IMR-90 (cell line): Measurements from ENCODE around the gene GPRIN2. TPM values are rescaled to one million over a fixed set of nuclear protein-coding genes. Genes with fewer than 3 reads are reported as not detected.
A peak's percentile ranks its signal among the peaks of the same experiment; 100 is the strongest.
"Not testable (repeated sequence)": the region's sequence is repeated elsewhere in the genome, so short reads cannot be mapped to it uniquely, and the experiment has no call there.

Experiments used
- ATAC-seq: fragments of 200-7000 bp; cut with Tn5 transposase; 2 replicates; pipeline ENCODE4 v1.9.1; 2020; ENCODE audit warnings: low read depth, mild to moderate bottlenecking, moderate library complexity
- BruUV-seq: library from RNA; stranded (reverse); fragments of 400-500 nt; replicated peaks from 2 replicates; lab custom pipeline; 2021; lab: Mats Ljungman, UMichigan
- CTCF ChIA-PET: fragments of 300-600 bp; formaldehyde crosslinking; extraction: SDS; loops from one replicate; lab custom pipeline; 2021; ENCODE audit warnings: antibody characterized with exemption; lab: Yijun Ruan, JAX
- POLR2A ChIA-PET: fragments of 300-600 bp; sonication (Branson Sonifier 250); formaldehyde crosslinking; loops from one replicate; lab custom pipeline; 2022; ENCODE audit warnings: antibody characterized with exemption; ENCODE audit not compliant: unreplicated experiment; lab: Charles Lee
- DNase-seq: peaks from one replicate; pipeline ENCODE4 v3.0.0; 2013
- H2AFZ ChIP-seq: replicated peaks from 2 replicates; pipeline ENCODE3; 2013; ENCODE audit warnings: low read length, mild to moderate bottlenecking; ENCODE audit not compliant: poor library complexity
- H2AK5ac ChIP-seq: 2 replicates; pipeline ENCODE4 v1.6.1; 2013; ENCODE audit warnings: low read depth, low read length, inconsistent platforms
- H2AK9ac ChIP-seq: replicated peaks from 2 replicates; pipeline ENCODE3; 2013; ENCODE audit warnings: mild to moderate bottlenecking, low read depth, low read length, moderate library complexity; ENCODE audit not compliant: poor library complexity
- H2BK120ac ChIP-seq: 2 replicates; pipeline ENCODE4 v1.6.1; 2013; ENCODE audit warnings: low read depth, low read length, inconsistent platforms
- H2BK15ac ChIP-seq: 3 replicates; pipeline ENCODE4 v1.6.1; 2013; ENCODE audit warnings: low read depth, low read length, inconsistent platforms
- H2BK20ac ChIP-seq: 2 replicates; pipeline ENCODE4 v1.6.1; 2013; ENCODE audit warnings: low read depth, mild to moderate bottlenecking, inconsistent platforms, low read length, moderate library complexity
- H2BK5ac ChIP-seq: 2 replicates; pipeline ENCODE4 v1.6.1; 2013; ENCODE audit warnings: mild to moderate bottlenecking, low read depth, low read length, inconsistent platforms; ENCODE audit not compliant: poor library complexity, severe bottlenecking
- H3K14ac ChIP-seq: replicated peaks from 2 replicates; pipeline ENCODE4 v1.6.1; 2013; ENCODE audit warnings: low read depth, low read length, inconsistent platforms
- H3K18ac ChIP-seq: 2 replicates; pipeline ENCODE4 v1.6.1; 2013; ENCODE audit warnings: low read depth, low read length, control low read depth
- H3K23ac ChIP-seq: 2 replicates; pipeline ENCODE4 v1.6.1; 2013; ENCODE audit warnings: low read depth, low read length, inconsistent platforms
- H3K27ac ChIP-seq: 2 replicates; pipeline ENCODE4 v1.5.1; 2013; ENCODE audit warnings: mild to moderate bottlenecking, control low read depth, low read length; ENCODE audit not compliant: insufficient read depth
- H3K27me3 ChIP-seq: 2 replicates; pipeline ENCODE4 v1.6.1; 2013; ENCODE audit warnings: low read length; ENCODE audit not compliant: control insufficient read depth, insufficient read depth
- H3K36me3 ChIP-seq: 2 replicates; pipeline ENCODE4 v1.6.1; 2013; ENCODE audit warnings: low read length, mixed read lengths; ENCODE audit not compliant: control insufficient read depth, insufficient read depth
- H3K4ac ChIP-seq: 2 replicates; pipeline ENCODE4 v1.6.1; 2013; ENCODE audit warnings: low read depth, low read length, inconsistent platforms
- H3K4me1 ChIP-seq: 2 replicates; pipeline ENCODE4 v1.6.1; 2013; ENCODE audit warnings: low read length, mixed read lengths; ENCODE audit not compliant: control insufficient read depth, insufficient read depth
- H3K4me2 ChIP-seq: 2 replicates; pipeline ENCODE4 v1.6.1; 2013; ENCODE audit warnings: low read depth, mild to moderate bottlenecking, control low read depth, low read length, moderate library complexity
- H3K4me3 ChIP-seq: 2 replicates; pipeline ENCODE4 v1.5.1; 2013; ENCODE audit warnings: low read depth, mild to moderate bottlenecking, control low read depth, low read length, moderate library complexity; ENCODE audit not compliant: insufficient read depth
- H3K56ac ChIP-seq: 2 replicates; pipeline ENCODE4 v1.6.1; 2013; ENCODE audit warnings: low read length, inconsistent platforms; ENCODE audit not compliant: insufficient read depth; ENCODE audit errors: extremely low read depth
- H3K79me1 ChIP-seq, 2 experiments: 2 replicates each; pipeline ENCODE4 v1.6.1; 2013; ENCODE audit warnings: low read length in 2 of 2, inconsistent platforms in 1 of 2, low read depth in 1 of 2
- H3K9ac ChIP-seq: 2 replicates; pipeline ENCODE4 v1.6.1; 2013; ENCODE audit warnings: low read depth, low read length, control low read depth
- H3K9me1 ChIP-seq: 2 replicates; pipeline ENCODE4 v1.6.1; 2013; ENCODE audit warnings: low read length, inconsistent platforms; ENCODE audit not compliant: insufficient read depth
- H3K9me3 ChIP-seq: 2 replicates; pipeline ENCODE4 v1.6.1; 2013; ENCODE audit warnings: low read length; ENCODE audit not compliant: control insufficient read depth, insufficient read depth
- H4K20me1 ChIP-seq: 2 replicates; pipeline ENCODE4 v1.6.1; 2013; ENCODE audit warnings: low read length, inconsistent platforms; ENCODE audit not compliant: insufficient read depth
- H4K5ac ChIP-seq: 2 replicates; pipeline ENCODE4 v1.6.1; 2013; ENCODE audit warnings: mild to moderate bottlenecking, low read depth, low read length, control low read depth
- H4K8ac ChIP-seq, 2 experiments: 2 replicates each; pipeline ENCODE4 v1.6.1; 2013; ENCODE audit warnings: low read depth in 2 of 2, low read length in 2 of 2, control low read depth in 1 of 2, inconsistent platforms in 1 of 2
- H4K91ac ChIP-seq: 2 replicates; pipeline ENCODE4 v1.6.1; 2013; ENCODE audit warnings: low read depth, low read length, inconsistent platforms; ENCODE audit not compliant: insufficient read depth
- WGBS, 2 experiments: methylation state at CpG; one replicate each; pipeline versions ENCODE4 v1.1.5 to v1.1.7; 2013; ENCODE audit warnings: missing lambda C conversion rate in 2 of 2; ENCODE audit not compliant: insufficient read length in 1 of 2; ENCODE audit errors: extremely low coverage in 2 of 2; 5-methylcytosine and 5-hydroxymethylcytosine counted together
- dilution Hi-C: fragments of 300-500 bp; cut with HindIII; formaldehyde crosslinking; loops from one replicate; pipeline ENCODE4 v1.14.3; 2018; ENCODE audit warnings: low sequenced_read_pairs; ENCODE audit not compliant: unreplicated experiment
- in situ Hi-C: fragments of 300-500 bp; cut with MboI; formaldehyde crosslinking; loops from 3 replicates; pipeline ENCODE4 v1.14.3; 2019; ENCODE audit warnings: low sequenced_read_pairs, inconsistent platforms, mixed read lengths
- intact Hi-C: fragments of 100-400 bp; cut with micrococcal nuclease; formaldehyde crosslinking; loops from 2 replicates; pipeline ENCODE4 v1.10.0; 2022
- polyA plus RNA-seq, 3 experiments: library from polyadenylated mRNA; depleted of rRNA; stranded (reverse); fragments of >200 nt; gene quantifications; 2 replicates each; pipeline ENCODE4 v1.2.3, GENCODE V29; 2012; ENCODE audit warnings: low replicate concordance in 1 of 3
- total RNA-seq: library from RNA; depleted of rRNA; stranded (reverse); fragments of >200 nt; gene quantifications from 2 replicates; pipeline ENCODE4 v1.2.3, GENCODE V29; 2012

The GPRIN2 gene
- total and polyA plus RNA-seq, 2 of the 4 experiments (the other 2 are of a cell fraction) = under 0.01 TPM; not detected in 1

DNA sequence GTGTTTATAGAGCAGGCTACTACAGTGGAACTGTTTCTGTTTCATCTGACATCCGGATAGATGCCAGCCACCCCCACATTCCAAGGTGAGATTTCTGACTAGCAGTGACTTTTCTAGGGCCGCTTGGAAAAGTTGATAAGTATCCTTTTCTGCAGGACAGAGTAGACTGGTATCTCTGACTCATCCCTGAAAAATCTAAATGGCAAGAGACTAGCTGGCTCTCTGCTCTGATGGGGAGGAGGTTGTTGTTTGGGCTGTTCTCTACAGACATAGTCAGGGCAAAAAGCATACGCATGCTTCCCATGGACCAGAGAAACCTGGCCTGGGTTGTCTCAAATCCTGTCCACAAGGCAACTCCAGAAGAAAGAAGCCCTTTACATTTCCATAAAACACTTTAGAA, 33.1 kb upstream of the GPRIN2 start:
- H2BK15ac ChIP-seq, H3K9me3 ChIP-seq, H3K79me1 ChIP-seq, H2AFZ ChIP-seq, H2AK5ac ChIP-seq, H3K23ac ChIP-seq, H4K5ac ChIP-seq, intact Hi-C loops, CTCF ChIA-PET, H3K27ac ChIP-seq, H3K4ac ChIP-seq, H4K8ac ChIP-seq, H4K91ac ChIP-seq, dilution Hi-C loops, H3K9ac ChIP-seq, H3K27me3 ChIP-seq, H2BK5ac ChIP-seq, POLR2A ChIA-PET, in situ Hi-C loops, H3K4me3 ChIP-seq, H2BK20ac ChIP-seq, BruUV-seq, H3K36me3 ChIP-seq, H3K18ac ChIP-seq, H2BK120ac ChIP-seq, H3K9me1 ChIP-seq, H4K20me1 ChIP-seq, DNase-seq, H3K4me1 ChIP-seq, H3K4me2 ChIP-seq, H2AK9ac ChIP-seq, H3K14ac ChIP-seq, H3K56ac ChIP-seq: not testable (repeated sequence)
- ATAC-seq = peak; percentile 74
- WGBS, 2 experiments = no CpG with 5 or more reads among the region's 3 CpGs

DNA sequence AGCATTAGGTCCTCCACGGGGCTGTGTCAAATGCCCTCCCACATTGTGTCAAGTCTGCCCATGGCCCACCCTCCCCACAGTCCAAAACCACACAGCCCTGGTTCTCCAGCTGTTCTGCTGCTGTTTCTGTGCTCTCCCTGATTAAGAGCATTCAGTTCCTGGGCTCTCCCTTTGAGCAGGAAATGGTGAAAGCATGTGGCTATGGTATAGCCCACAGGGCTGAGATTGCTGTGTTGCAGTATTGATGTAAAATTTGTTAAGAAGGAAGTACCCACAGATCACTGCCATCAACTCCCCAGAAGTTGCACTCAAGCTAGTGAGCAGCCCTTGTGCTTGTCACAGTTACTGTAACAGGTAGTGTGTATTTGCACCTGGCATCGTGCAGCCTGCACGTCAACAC, 31.8 kb upstream of the GPRIN2 start:
- not testable (repeated sequence) for DNase-seq

More for the DNA sequence above, 31.8 kb upstream of the GPRIN2 start:
- H3K9ac ChIP-seq, H3K9me1 ChIP-seq, H3K4me3 ChIP-seq, H3K9me3 ChIP-seq, H3K18ac ChIP-seq, H2AFZ ChIP-seq, H2BK20ac ChIP-seq, H2AK9ac ChIP-seq, H4K20me1 ChIP-seq, POLR2A ChIA-PET, in situ Hi-C loops, H2AK5ac ChIP-seq, H3K79me1 ChIP-seq, H3K4me1 ChIP-seq, dilution Hi-C loops, H3K14ac ChIP-seq, H2BK15ac ChIP-seq, H3K56ac ChIP-seq, intact Hi-C loops, H4K5ac ChIP-seq, H3K23ac ChIP-seq, H3K4me2 ChIP-seq, H2BK5ac ChIP-seq, H3K27ac ChIP-seq, H4K91ac ChIP-seq, H4K8ac ChIP-seq, H2BK120ac ChIP-seq, H3K4ac ChIP-seq, H3K27me3 ChIP-seq, H3K36me3 ChIP-seq, ATAC-seq, CTCF ChIA-PET, BruUV-seq: not testable (repeated sequence)
- no CpG with 5 or more reads among the region's 3 CpGs for WGBS, 2 experiments
